GM21528 (cell line): Measurements from ENCODE around the gene RPL22.
"Not testable (repeated sequence)": the region's sequence is repeated elsewhere in the genome, so short reads cannot be mapped to it uniquely, and the experiment has no call there.

Experiments
- ATAC-seq: cut with Tn5 transposase; IDR thresholded peaks from one replicate; pipeline ENCODE4 v1.9.1; 2021; ENCODE audit warnings: mild to moderate bottlenecking, moderate library complexity; ENCODE audit not compliant: unreplicated experiment, low FRiP score

RPL22 gene

GRCh38 chr1:6234502-6235295 lies 35.3 kb upstream of the RPL22 start:
- no peak for ATAC-seq

DNA sequence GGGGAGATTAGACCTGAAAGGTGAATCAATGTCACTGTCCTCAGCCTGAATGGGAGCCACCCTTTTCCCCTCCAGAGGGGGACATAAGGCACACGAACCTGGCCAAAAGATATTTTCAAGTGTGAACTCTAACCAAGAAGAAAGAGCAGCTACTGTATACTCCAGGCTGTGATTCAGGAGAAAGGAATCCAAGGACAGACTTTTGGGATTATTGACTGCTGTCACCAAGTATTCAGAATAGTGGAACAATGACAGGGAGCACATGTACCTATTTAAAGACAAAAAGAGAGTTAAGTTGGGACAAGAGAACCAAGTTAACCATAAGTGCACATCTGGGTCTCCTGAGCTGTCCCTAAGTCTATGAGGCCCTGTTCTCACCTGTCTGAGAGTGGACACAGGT lies 34.0 kb upstream of the RPL22 start:
- ATAC-seq, result no peak

GRCh38 chr1:6225651-6226050 lies 26.3 kb upstream of the RPL22 start:
- ATAC-seq, result no peak

DNA sequence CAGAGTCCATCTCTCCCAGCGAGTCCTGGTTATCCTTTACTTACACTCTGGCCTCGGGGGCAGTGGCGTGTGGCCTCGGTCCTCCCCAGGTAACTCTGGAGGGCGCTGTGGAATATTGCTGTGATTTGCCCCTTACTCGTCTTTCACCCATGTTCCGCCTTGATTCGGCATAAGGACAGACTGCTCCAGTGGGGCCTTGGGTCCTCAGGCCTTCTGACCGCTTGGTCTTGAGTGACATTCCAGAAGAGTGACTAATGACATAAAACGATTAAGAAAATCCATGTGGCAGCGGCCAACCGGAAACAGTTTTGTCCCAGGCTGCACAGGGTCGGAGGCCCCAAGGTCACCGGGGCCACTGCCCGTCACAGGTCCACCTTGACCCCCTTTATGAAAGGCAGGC lies 25.3 kb upstream of the RPL22 start:
- no peak for ATAC-seq

DNA sequence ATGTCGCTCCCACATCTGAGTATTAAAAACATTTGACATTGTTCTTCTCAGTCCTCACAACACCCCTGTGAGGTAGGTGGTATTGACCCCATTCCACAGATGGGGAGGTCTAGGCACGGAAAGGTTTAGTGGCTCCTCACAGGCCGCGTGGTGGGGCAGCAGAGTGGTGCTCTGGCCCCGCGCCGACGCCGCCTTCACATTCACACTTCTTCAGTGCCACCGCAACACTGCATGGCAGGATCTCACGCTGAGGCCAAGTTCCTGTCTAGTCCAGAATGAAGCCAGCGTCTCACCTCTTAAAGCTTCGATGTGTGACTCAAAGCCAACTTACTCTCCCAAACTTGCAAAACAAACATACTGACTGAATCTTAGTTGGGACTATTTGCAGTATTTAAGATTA lies 24.2 kb upstream of the RPL22 start:
- ATAC-seq, result no peak

GRCh38 chr1:6222636-6223035 lies 23.2 kb upstream of the RPL22 start:
- no peak for ATAC-seq

DNA sequence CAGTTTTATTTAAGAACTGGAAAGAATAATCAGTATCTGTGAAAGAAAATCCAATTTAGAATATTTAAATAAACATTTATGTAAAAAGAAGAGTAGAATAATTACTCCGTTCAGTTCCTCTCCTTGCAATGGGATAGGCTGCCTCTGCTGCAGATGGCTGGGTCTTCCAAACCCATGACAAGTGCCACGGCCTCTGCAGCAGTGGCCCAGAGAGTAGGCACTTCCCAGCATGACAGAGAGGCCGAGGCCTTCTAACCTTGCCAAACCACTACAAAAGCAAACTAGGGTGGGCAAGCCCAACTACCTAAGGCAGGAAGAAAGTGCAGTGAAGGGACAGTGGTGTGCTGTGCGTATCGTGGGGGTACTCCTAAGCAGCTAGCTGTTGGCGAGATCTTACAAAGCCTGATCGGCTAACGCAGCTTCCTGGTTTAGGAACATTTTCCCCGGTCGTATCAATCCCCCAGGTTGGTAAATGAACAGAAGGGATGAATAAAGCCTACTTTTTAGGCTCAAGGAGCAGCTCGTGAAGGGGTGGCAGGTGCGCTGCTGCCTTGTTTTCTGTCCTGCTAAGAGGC lies 21.9 kb upstream of the RPL22 start:
- no peak for ATAC-seq

GRCh38 chr1:6220236-6220635 lies 20.8 kb upstream of the RPL22 start:
- no peak for ATAC-seq

- ATAC-seq, result not testable (repeated sequence)
Observed at GRCh38 chr1:6219641-6220040, 20.2 kb upstream of the RPL22 start.

DNA sequence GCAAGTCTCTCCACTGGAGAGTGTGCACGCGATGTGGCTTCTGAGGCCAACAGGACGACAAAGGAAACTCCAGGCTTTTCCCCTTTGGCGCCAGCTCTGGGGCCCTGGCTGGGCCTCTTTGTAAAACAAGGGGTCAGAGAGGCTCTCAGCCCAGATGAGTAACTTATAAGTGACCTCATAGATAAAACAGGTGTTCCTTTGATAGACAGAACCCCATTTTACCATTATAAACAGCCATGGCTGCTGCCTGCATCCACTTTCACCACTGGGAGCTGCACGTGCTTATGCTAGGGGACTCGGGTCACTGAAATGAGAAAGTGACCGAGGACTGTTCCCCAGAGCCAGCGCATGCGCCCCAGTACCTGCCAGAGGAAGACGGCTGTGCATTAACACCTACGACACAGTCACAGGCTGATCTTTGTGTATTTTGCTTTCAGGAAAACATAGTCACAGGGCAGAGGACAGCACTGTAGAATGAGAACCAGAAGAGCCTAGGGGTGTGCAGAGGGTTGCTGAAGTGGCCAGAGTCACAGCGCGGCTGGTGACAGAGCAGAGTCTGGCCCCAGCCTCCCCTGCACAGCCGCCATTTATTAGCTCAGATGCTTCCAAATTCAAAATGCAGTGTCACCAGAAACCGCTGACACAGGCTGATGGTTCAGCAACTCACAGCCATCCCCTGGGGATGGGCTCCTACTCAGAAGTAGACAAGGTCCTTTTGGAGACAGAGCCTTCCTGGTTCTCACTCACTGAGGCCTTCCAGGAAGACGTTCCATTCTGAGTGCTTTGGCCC lies 19.2 kb upstream of the RPL22 start:
- ATAC-seq, result no peak

GRCh38 chr1:6212193-6212959 lies 13.0 kb upstream of the RPL22 start:
- no peak for ATAC-seq

DNA sequence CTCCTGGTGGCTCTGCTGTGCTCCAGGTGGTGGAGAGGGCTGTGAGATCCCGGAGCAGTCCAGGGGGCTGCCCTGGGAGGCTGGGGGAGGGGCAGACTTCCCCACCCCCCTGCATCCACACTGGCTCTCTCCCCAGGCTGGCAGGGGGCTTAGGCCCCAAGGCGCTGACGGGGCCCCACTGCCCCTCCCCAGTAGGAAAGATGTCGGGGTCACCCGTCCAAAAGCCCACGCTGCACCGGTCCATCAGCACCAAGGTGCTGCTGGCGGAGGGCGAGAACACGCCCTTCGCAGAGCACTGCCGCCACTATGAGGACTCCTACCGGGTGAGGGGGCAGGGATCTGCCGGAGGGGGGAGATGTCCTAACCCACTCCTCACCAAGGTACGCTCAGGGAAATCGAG lies 12.3 kb upstream of the RPL22 start:
- ATAC-seq, result no peak

DNA sequence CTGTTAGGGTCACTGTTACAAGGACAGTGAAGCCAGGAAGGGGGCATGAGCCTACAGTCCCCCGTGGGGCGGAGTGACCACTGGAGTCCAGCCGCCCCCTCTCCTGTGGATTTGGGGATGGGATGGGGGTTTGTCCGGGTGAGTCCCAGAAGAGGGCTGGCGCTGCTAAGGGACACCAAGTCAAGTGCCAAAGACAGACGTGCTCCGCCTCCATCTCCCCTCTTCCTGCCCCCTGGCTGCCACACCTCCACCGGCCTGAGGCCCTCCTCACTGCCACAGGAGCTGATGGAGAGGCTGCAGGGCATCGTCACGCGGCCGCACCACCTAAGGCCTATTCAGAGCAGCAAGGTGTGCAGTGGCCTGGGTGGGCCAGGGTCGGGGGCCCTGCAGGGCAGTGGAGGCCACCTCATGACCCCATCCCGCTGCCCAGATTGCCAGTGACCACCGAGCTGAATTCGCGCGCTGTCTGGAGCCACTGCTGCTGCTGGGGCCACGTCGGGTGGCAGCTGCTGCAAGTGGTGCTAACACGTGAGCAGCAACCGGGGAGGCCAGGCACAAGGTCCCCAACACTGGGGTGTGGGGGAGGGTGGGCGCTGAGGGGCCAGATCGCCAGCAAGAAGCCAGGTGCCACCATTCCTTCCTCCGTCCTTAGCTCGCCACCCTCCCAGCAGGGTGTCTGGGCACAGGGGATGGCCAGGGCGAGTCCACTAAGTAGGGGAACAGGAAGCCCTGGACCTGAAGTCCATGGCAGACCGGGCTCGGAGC lies 11.4 kb upstream of the RPL22 start:
- no peak for ATAC-seq

- ATAC-seq, result no peak
Observed at GRCh38 chr1:6209661-6210580, 10.5 kb upstream of the RPL22 start.

- no peak for ATAC-seq
Observed at GRCh38 chr1:6208723-6209660, 9.6 kb upstream of the RPL22 start.

- no peak for ATAC-seq
Observed at GRCh38 chr1:6207921-6208320, 8.5 kb upstream of the RPL22 start.

DNA sequence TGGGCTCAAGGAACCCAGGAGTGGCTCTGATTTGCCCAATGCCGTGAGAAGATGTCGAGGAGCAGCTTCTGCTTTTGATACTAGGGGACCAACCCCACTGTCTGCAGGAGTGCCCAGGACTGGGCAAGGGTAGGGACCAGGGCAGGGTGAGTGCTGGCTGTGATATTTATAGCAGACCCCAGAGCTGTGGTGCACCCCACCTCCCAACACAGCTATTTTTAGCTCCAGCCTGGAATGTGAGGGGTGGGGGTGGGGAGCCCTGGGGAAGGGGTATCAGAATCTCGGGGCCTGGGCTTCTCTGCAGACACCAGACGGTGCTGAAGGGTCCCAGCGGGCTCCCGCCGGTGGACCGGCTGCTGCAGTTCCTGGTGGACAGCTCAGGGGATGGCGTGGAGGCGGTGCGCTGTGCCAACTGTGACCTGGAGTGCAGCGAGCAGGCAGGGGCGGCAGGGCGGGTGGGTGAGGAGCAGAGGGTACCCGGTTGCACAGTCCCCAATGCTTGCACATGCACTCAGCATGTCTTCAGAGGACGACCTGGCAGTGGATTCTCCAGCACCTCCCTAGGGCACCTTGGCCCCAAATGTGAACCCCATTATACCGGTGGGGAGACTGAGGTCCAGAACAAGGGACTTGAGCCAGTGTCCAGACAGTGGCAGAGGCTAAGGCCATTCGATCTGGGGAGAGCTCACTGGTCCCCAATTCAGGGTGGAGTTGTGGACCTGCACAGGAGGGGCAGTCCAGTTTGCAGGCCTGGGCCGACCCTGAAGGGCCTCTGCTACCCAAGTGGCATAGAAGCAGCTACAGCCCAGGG lies 7.9 kb upstream of the RPL22 start:
- ATAC-seq, result no peak
